WTC11 (cell line): Measurements from ENCODE around the gene EPM2A. TPM values are rescaled to one million over a fixed set of nuclear protein-coding genes. Genes with fewer than 3 reads are reported as not detected.
"Not testable (repeated sequence)": the region's sequence is repeated elsewhere in the genome, so short reads cannot be mapped to it uniquely, and the experiment has no call there.

Experiments
- ATAC-seq: fragments of 200-7000 bp; cut with Tn5 transposase; 2 replicates; pipeline ENCODE4 v1.10.0; 2021; ENCODE audit warnings: mild to moderate bottlenecking, moderate library complexity
- CTCF ChIA-PET: fragments of 300-600 bp; sonication (Branson Sonifier 250); formaldehyde crosslinking; loops from one replicate; lab custom pipeline; 2021; ENCODE audit warnings: antibody characterized with exemption; lab: Charles Lee
- POLR2A ChIA-PET: fragments of 350-600 bp; sonication (Branson Sonifier 250); formaldehyde crosslinking; loops from one replicate; lab custom pipeline; 2021; ENCODE audit warnings: antibody characterized with exemption; lab: Charles Lee
- DNase-seq: peaks from one replicate; pipeline ENCODE4 v3.0.0; 2021; ENCODE audit warnings: low spot score
- H3K27ac Mint-ChIP-seq: 2 replicates; pipeline ENCODE4 v1.8.0; 2021; ENCODE audit warnings: mixed read lengths
- H3K27me3 Mint-ChIP-seq: 2 replicates; pipeline ENCODE4 v1.8.0; 2021; ENCODE audit warnings: low read depth, mild to moderate bottlenecking, moderate library complexity, mixed read lengths
- H3K36me3 Mint-ChIP-seq: 2 replicates; pipeline ENCODE4 v1.8.0; 2021; ENCODE audit warnings: mixed read lengths
- H3K4me1 Mint-ChIP-seq: 2 replicates; pipeline ENCODE4 v1.8.0; 2022; ENCODE audit warnings: mixed read lengths
- H3K4me3 Mint-ChIP-seq: 2 replicates; pipeline ENCODE4 v1.8.0; 2021; ENCODE audit warnings: mild to moderate bottlenecking, moderate library complexity, mixed read lengths
- H3K9me3 Mint-ChIP-seq: 2 replicates; pipeline ENCODE4 v1.8.0; 2021; ENCODE audit warnings: mixed read lengths
- ATF1 ChIP-seq: sonication (generic); formaldehyde crosslinking; IDR thresholded peaks from 2 replicates; pipeline ENCODE4 v1.8.1; 2023; ENCODE audit warnings: mild to moderate bottlenecking, moderate library complexity, missing genetic modification reagents
- ATF2 ChIP-seq: sonication (generic); formaldehyde crosslinking; IDR thresholded peaks from 2 replicates; pipeline ENCODE4 v1.8.1; 2022; ENCODE audit warnings: low read depth, missing genetic modification reagents, borderline replicate concordance
- CTCF ChIP-seq: fragments of 200-600 bp; IDR thresholded peaks from 2 replicates; pipeline ENCODE4 v1.8.0; 2022; ENCODE audit warnings: antibody characterized with exemption
- ESRRA ChIP-seq: sonication (generic); formaldehyde crosslinking; IDR thresholded peaks from 2 replicates; pipeline ENCODE4 v1.8.1; 2022; ENCODE audit warnings: mild to moderate bottlenecking, missing genetic modification reagents, borderline replicate concordance
- GABPB1 ChIP-seq: sonication (generic); formaldehyde crosslinking; IDR thresholded peaks from 2 replicates; pipeline ENCODE4 v1.8.1; 2023; ENCODE audit warnings: mild to moderate bottlenecking, missing genetic modification reagents
- JAZF1 ChIP-seq: fragments of 250-450 bp; sonication (Bioruptor Pico); IDR thresholded peaks from 2 replicates; pipeline ENCODE4 v1.9.0; 2021; ENCODE audit warnings: moderate library complexity, mild to moderate bottlenecking, inconsistent platforms
- MXD4 ChIP-seq: fragments of 250-450 bp; sonication (Bioruptor Pico); IDR thresholded peaks from 2 replicates; pipeline ENCODE4 v1.8.0; 2021; ENCODE audit warnings: mild to moderate bottlenecking, moderate library complexity, borderline replicate concordance
- NR2C2 ChIP-seq: sonication (generic); formaldehyde crosslinking; IDR thresholded peaks from 2 replicates; pipeline ENCODE4 v1.8.0; 2022; ENCODE audit warnings: mild to moderate bottlenecking, missing genetic modification reagents
- OVOL2 ChIP-seq: fragments of 250-450 bp; sonication (Bioruptor Pico); IDR thresholded peaks from 2 replicates; pipeline ENCODE4 v1.9.0; 2021; ENCODE audit warnings: mild to moderate bottlenecking, borderline replicate concordance
- SOX15 ChIP-seq: fragments of 250-450 bp; sonication (Bioruptor Pico); IDR thresholded peaks from 2 replicates; pipeline ENCODE4 v1.9.0; 2021; ENCODE audit warnings: mild to moderate bottlenecking
- STAT6 ChIP-seq: sonication (generic); formaldehyde crosslinking; conservative IDR thresholded peaks from 2 replicates; pipeline ENCODE4 v1.8.1; 2023; ENCODE audit warnings: mild to moderate bottlenecking, low read depth, missing genetic modification reagents, moderate library complexity
- ZBTB43 ChIP-seq: sonication (generic); formaldehyde crosslinking; IDR thresholded peaks from 2 replicates; pipeline ENCODE4 v1.8.1; 2023; ENCODE audit warnings: mild to moderate bottlenecking, missing genetic modification reagents
- ZNF121 ChIP-seq: sonication (generic); formaldehyde crosslinking; IDR thresholded peaks from 2 replicates; pipeline ENCODE4 v1.8.0; 2023; ENCODE audit warnings: missing genetic modification reagents
- ZNF281 ChIP-seq: sonication (generic); formaldehyde crosslinking; IDR thresholded peaks from 2 replicates; pipeline ENCODE4 v1.8.0; 2023; ENCODE audit warnings: mild to moderate bottlenecking, missing genetic modification reagents
- ZNF423 ChIP-seq: fragments of 250-450 bp; sonication (Bioruptor Pico); IDR thresholded peaks from 2 replicates; pipeline ENCODE4 v2.1.2; 2022; ENCODE audit warnings: mild to moderate bottlenecking, moderate library complexity
- total RNA-seq: library from RNA; stranded (reverse); gene quantifications from 3 replicates; pipeline ENCODE4 v1.2.3, GENCODE V29; 2021

EPM2A gene
- total RNA-seq, 1 experiment from 2014 or later = 5.3 TPM

- TF ChIP-seq CTCF = no peak
- no peak for TF ChIP-seq STAT6
- no peak for TF ChIP-seq ZBTB43 (CRISPR knock-in tag)
- no peak for TF ChIP-seq ZNF121
- TF ChIP-seq OVOL2 = no peak
- no peak for TF ChIP-seq MXD4 (CRISPR knock-in tag)
These were observed 9.3 kb upstream of the EPM2A start (continued) for GRCh38 chr6:145744619-145745018.

GRCh38 chr6:145743332-145743731, 8.0 kb upstream of the EPM2A start:
- ATAC-seq = no peak
- TF ChIP-seq ESRRA (CRISPR knock-in tag) (no peak), OVOL2 (no peak), ZNF281 (no peak), NR2C2 (CRISPR knock-in tag) (no peak), ZBTB43 (CRISPR knock-in tag) (no peak), ZNF423 (no peak), ATF2 (no peak), GABPB1 (CRISPR knock-in tag) (no peak), JAZF1 (CRISPR knock-in tag) (no peak), ATF1 (no peak), SOX15 (CRISPR knock-in tag) (no peak), STAT6 (no peak)
- peaks cover 7% of the 10 kb centered on the region for H3K9me3 Mint-ChIP-seq
- no peaks in the 10 kb centered on the region; the same call in 1 of the 2 replicates for H3K36me3 Mint-ChIP-seq
- no peaks in the 10 kb centered on the region for H3K27me3 Mint-ChIP-seq
- ChIA-PET POLR2A (no interaction called here), CTCF (no interaction called here)
- DNase-seq = no peak
- H3K4me1 Mint-ChIP-seq = peaks cover 3% of the 10 kb centered on the region; the same call in 1 of the 2 replicates
- no peak overlapping the region for H3K4me3 Mint-ChIP-seq
- no peak overlapping the region for H3K27ac Mint-ChIP-seq

GRCh38 chr6:145742472-145742871, 7.2 kb upstream of the EPM2A start:
- H3K27ac Mint-ChIP-seq, ATAC-seq, H3K4me3 Mint-ChIP-seq, CTCF ChIA-PET, POLR2A ChIA-PET, DNase-seq, H3K4me1 Mint-ChIP-seq, H3K9me3 Mint-ChIP-seq, H3K36me3 Mint-ChIP-seq, H3K27me3 Mint-ChIP-seq: not testable (repeated sequence)

- H3K27me3 Mint-ChIP-seq, H3K36me3 Mint-ChIP-seq, CTCF ChIA-PET, ATAC-seq, DNase-seq, H3K4me3 Mint-ChIP-seq, H3K9me3 Mint-ChIP-seq, H3K27ac Mint-ChIP-seq, POLR2A ChIA-PET: not testable (repeated sequence)
- H3K4me1 Mint-ChIP-seq = peaks cover 16% of the 10 kb centered on the region
These were observed 4.4 kb upstream of the EPM2A start for GRCh38 chr6:145739685-145740084.
